D721Med (cell line): ENCODE measurements around the gene MUC4.
A peak's percentile ranks its signal among the peaks of the same experiment; 100 is the strongest.
"Not testable (repeated sequence)": the region's sequence is repeated elsewhere in the genome, so short reads cannot be mapped to it uniquely, and the experiment has no call there.

Experiments used
- DNase-seq: peaks from one replicate; pipeline ENCODE4 v3.0.0; 2011; ENCODE audit warnings: low spot score; ENCODE audit not compliant: insufficient read length
- FAIRE-seq: peaks from 2 replicates; lab custom pipeline; 2011; peaks lifted over from hg19 to GRCh38; lab: Jason Lieb, UNC
- TF ChIP-seq, protein P1 (sequence below): IDR thresholded peaks from 2 replicates; pipeline ENCODE4 v1.5.1; 2012; ENCODE audit warnings: mild to moderate bottlenecking, control low read depth; ENCODE audit not compliant: insufficient read depth; ENCODE audit errors: missing control alignments

MUC4 gene

DNA sequence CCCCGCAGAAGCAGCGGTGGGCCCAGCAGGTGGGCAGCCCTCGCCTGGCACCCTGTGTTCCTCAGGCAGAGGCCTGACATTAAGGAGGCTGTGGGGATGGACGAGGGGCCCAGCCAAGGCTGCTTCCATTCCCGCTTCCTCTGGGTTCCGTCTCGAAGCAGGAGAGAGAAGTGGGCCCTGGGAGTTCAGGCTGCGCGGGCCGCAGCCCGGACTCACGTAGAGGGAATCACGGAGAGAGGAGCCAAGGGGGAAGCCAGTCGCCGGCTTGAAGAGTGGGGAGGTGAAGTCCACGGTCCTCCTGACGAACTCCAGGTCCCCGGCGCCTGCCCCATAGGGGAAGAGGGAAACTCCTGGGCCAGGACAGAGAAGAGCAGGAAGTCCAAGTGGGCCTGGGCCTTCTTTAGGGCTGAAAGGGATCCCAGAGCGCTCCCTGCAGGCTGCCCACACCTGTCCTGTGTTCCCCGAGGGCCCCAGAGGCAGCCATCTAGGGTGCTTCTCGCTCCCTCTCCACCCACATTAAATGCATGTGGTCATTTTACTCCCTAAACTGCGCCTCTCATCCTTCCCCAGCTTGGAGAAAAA, 37.7 kb downstream of the MUC4 start:
- TF ChIP-seq, protein P1, sequence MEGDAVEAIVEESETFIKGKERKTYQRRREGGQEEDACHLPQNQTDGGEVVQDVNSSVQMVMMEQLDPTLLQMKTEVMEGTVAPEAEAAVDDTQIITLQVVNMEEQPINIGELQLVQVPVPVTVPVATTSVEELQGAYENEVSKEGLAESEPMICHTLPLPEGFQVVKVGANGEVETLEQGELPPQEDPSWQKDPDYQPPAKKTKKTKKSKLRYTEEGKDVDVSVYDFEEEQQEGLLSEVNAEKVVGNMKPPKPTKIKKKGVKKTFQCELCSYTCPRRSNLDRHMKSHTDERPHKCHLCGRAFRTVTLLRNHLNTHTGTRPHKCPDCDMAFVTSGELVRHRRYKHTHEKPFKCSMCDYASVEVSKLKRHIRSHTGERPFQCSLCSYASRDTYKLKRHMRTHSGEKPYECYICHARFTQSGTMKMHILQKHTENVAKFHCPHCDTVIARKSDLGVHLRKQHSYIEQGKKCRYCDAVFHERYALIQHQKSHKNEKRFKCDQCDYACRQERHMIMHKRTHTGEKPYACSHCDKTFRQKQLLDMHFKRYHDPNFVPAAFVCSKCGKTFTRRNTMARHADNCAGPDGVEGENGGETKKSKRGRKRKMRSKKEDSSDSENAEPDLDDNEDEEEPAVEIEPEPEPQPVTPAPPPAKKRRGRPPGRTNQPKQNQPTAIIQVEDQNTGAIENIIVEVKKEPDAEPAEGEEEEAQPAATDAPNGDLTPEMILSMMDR, result no peak
- no peak for DNase-seq
- FAIRE-seq, result no peak

DNA sequence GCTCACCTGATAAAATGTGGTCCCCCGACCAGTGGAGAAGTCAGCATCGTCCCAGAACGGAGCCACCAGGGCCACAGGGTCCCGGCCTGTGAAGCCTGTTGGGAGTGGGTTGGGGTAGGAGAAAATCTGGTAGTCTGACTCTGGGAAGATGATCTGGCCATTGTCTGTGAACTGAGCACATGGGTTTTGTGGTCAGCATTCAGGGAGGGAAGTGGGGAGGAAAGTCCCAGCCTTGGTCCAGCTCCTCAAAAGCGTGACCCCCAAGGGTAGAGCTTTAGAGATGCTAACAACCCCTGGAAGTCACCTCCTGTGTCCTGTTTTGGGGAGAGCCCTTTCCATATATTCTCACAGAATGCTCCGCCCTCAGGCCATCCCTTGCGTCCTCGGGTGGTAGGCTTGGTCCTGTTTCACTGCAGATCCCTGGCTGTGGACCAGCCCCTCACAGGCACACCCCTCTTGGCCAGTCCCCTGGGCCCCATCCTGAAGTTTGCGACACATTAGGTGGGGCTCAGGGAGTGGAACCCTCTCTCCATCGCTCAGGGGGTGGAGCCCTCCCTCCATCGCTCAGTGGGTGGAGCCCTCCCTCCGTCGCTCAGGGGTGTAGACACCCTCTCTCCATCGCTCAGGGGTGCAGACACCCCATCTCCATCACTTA, 40.0 kb downstream of the MUC4 start:
- no peak for FAIRE-seq
- DNase-seq, result no peak
- TF ChIP-seq, protein P1, result no peak

DNA sequence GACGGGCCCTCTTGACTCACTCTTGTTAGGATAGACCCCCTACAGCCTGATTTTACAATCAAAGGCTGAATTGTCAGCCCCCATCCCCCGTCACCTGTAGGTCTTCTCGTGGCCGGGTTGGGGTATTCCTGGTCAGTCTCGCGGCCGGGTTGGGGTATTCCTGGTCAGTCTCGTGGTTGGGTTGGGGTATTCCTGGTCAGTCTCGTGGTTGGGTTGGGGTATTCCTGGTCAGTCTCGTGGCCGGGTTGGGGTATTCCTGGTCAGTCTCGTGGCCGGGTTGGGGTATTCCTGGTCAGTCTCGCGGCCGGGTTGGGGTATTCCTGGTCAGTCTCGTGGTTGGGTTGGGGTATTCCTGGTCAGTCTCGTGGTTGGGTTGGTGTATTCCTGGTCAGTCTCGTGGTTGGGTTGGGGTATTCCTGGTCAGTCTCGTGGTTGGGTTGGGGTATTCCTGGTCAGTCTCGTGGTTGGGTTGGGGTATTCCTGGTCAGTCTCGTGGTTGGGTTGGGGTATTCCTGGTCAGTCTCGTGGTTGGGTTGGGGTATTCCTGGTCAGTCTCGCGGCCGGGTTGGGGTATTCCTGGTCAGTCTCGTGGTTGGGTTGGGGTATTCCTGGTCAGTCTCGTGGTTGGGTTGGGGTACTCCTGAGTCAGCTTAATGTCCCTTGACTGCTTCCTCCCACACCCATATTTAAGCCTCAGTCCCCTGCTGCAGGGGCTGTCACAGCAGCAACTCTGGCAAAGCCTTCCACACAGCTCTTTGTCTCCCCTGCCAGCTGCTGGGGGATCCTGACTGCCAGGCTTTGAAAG, 40.7 kb downstream of the MUC4 start:
- FAIRE-seq, result not testable (repeated sequence)
- DNase-seq, result peak; percentile 12

DNA sequence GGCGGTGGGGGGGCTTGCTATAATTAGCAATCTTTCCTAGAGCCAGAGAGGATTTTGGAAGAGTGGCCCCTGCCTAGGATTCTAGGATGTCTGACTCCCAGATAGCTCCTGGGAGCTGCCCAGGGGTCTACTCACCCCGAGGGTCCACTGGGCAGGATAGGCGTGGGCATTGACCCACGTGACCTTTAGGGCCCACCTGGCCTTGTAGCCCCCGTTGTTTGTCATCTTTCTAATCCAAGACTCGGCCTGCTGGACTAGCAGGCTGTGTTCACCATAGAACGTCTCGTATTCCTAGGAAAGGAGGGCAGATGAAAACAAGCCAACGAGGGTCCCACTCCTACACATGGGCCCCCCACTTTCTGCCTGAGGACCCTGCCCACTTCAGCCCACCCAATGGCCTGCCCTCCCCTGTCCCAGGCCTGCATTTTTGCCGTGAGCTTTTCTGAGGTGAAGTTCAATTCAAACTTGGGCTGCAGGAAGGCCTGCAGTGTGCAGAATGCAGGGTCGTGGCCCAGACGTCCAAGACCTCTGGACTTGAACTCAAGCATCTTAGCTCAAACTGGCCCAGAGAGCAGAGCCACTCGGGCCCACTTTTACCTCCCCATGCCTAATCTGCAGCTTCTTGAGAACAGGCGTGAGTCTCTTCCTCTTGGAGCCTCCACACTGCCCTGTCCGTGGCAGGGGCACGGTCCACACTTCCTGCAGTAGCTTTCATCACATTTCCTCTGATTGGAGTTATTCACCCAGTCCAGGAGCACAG, 41.5 kb downstream of the MUC4 start:
- peak; percentile 6 for DNase-seq
- FAIRE-seq, result no peak
- TF ChIP-seq, protein P1, result no peak

DNA sequence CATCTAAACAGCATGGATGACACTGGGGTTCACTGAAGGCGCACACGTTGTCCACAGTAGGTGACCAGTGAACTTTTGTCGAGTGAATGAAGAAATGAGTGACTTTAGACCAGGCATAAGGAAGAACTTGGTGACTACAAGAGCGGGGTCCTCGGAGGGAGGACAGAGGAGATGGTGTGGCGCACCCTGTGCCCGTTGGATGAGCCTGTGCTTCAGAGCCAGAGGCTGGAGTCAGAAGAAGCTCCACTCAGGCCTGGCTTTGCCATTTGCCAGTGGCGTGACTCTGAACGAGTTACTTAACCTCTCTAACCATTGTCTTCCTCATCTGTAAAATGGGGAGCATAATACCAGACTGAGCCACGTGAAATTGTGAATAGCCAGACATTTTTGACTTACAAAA, 42.2 kb downstream of the MUC4 start:
- DNase-seq (peak; percentile 2), FAIRE-seq (no peak)

DNA sequence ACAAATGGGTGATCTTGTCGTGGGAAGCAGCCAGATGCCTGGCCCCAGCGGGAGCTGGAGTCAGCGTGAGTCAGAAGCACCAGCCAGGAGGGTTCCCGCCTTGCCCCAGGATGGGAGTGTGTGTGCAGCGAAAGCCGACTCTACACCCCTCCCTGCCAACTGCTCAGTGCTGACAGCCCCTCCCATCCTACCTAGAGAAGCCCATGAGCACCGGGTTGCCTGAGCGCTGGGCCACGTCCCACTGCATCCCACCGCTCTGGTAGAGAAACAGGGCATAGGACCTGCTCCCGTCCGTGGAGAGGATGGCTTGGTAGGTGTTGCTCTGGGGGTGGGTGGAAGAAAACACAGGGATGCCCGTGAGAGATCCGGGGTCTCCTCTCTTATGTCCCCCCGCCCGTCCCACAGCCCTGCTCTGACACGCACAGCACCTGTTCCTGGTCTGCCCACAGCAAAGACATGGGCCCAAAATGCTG, 42.9 kb downstream of the MUC4 start:
- no peak for FAIRE-seq
- TF ChIP-seq, protein P1, result no peak
- peak; percentile 12 for DNase-seq

More for the DNA sequence above, 42.2 kb downstream of the MUC4 start:
- TF ChIP-seq, protein P1, result no peak

DNA sequence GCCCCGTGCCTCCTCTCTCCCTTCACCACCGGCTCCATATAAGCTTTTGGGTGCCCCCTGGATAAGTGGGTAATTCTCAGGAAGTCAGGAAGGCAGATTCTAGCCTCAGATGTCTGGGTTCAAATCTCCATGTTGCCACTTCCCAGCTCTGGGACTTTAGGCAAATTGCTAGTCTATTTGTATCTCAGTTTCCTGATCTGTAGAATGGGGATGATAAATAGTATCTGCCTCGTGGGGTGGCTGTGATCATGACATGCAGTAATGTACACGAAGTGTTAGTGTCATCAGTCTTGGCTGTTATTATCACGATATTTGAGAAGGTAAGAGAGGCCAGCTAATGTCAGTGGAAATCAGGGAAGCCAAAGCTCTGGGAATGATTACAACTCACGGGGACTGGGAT, 43.3 kb downstream of the MUC4 start:
- DNase-seq (peak; percentile 11), FAIRE-seq (no peak)
- TF ChIP-seq, protein P1, result no peak
